Mammary epithelial cell (primary cell): Measurements from ENCODE around the gene TOMT.

Experiments
- EZH2 ChIP-seq: IDR thresholded peaks from 2 replicates; pipeline ENCODE4 v1.6.1; 2012; ENCODE audit warnings: low read length, inconsistent platforms, borderline replicate concordance
- TF ChIP-seq, protein P1 (sequence below), 2 donors: IDR thresholded peaks in 1 of 2; conservative IDR thresholded peaks in 1 of 2; 2 replicates each; pipeline ENCODE4 v1.5.1; 2011 to 2012; ENCODE audit warnings: inconsistent platforms in 2 of 2, low read length in 2 of 2, mild to moderate bottlenecking in 2 of 2, control low read depth in 1 of 2, low read depth in 1 of 2; ENCODE audit not compliant: insufficient read depth in 1 of 2; ENCODE audit errors: extremely low read depth in 1 of 2

DNA sequence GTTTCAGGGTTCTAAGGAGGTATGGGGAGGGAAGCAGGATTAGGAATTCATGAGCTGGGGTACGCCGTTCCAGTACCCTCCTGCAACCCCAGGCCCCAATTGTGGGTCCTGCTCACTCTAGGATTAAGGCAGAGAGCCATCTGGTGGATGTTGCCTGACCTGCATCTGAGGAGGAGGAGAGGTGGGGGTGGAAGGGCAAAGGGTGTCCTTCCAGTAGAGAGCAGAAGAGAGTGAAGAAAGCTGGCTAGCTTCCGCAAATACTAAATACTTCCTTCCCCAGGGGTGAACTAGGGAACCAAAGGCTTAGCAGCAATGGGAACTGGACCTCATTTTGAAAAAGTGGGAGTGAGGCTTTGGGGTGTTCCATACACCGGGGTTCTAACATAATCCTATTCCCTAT lies 14.4 kb upstream of the TOMT start:
- TF ChIP-seq, protein P1, sequence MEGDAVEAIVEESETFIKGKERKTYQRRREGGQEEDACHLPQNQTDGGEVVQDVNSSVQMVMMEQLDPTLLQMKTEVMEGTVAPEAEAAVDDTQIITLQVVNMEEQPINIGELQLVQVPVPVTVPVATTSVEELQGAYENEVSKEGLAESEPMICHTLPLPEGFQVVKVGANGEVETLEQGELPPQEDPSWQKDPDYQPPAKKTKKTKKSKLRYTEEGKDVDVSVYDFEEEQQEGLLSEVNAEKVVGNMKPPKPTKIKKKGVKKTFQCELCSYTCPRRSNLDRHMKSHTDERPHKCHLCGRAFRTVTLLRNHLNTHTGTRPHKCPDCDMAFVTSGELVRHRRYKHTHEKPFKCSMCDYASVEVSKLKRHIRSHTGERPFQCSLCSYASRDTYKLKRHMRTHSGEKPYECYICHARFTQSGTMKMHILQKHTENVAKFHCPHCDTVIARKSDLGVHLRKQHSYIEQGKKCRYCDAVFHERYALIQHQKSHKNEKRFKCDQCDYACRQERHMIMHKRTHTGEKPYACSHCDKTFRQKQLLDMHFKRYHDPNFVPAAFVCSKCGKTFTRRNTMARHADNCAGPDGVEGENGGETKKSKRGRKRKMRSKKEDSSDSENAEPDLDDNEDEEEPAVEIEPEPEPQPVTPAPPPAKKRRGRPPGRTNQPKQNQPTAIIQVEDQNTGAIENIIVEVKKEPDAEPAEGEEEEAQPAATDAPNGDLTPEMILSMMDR (conservative IDR thresholded peaks at IDR 0.05 in 1 of 2, IDR thresholded peaks at IDR 0.05 in 1 of 2; ENCODE audit: extremely low read depth in 1 of 2, insufficient read depth in 1 of 2, low read depth in 1 of 2, low read length in 2 of 2) = peak; percentile 84 to 89
- no peak for TF ChIP-seq EZH2
